ENCODE measurements around the gene STRN.
"Not testable (repeated sequence)": the region's sequence is repeated elsewhere in the genome, so short reads cannot be mapped to it uniquely, and the experiment has no call there.

Gene STRN

GRCh38 chr2:36834731-36835524, 131.4 kb downstream of the STRN start:
- DNase-seq (ENCODE audit: low spot score) = no peak

DNA sequence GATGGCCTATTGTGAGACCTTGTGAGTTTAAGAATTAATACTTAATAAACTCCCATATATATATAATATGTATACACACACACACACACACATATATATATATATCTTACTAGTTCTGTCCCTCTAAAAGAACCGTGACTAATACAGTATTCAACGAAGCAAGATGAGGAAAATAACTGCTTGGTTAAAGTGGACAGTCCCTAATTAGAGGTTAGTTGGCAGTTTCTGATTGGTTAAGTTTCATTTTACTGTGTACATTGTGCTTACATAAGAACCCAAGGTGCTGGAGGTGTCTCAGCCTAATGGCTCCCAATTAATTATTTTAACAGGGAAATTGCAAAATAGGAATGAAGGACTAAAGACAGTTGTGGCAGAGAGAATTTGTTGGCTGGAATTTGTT, 132.1 kb downstream of the STRN start:
- DNase-seq (ENCODE audit: low spot score) = no peak

GRCh38 chr2:36831185-36831584, 135.2 kb downstream of the STRN start:
- peak; percentile 11 for DNase-seq (ENCODE audit: low spot score)

GRCh38 chr2:36824683-36825082, 141.7 kb downstream of the STRN start:
- not testable (repeated sequence) for DNase-seq (ENCODE audit: low spot score)

DNA sequence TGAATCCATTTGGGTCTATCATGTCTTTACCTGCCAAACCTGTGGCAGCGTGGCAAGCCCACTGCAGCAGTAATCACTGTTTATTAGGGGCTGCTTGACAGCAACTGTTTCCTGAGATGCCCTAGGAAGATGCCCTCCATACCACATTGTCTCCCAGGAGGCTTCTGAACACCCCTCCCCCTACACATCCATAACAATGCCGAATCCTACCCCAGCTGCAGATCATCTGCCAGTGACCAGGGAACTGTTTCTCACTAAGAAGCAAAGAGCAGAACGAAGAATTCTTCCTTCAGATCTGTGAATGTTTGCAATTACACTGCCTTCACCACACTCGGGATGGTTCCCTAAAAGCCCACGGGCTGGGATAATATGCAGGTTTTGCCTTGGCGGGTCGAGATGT, 142.1 kb downstream of the STRN start:
- no peak for DNase-seq (ENCODE audit: low spot score)

DNA sequence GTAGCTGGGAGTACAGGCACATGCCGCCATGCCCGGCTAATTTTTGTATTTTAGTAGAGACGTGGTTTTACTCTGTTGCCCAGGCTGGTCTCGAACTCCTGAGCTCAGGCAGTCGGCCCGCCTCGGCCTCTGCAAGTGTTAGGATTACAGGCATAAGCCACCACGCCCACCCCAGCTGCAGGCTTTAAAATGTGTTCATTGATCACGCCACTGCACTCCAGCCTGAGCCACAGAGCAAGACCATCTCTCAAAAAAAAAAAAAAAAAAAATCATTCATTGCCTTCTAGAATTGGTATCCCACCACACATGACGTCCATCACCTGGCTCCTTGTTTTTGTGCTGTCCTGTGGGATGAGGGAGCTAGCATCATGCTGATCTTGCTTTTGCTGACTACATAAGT, 142.5 kb downstream of the STRN start:
- DNase-seq (ENCODE audit: low spot score) = no peak

DNA sequence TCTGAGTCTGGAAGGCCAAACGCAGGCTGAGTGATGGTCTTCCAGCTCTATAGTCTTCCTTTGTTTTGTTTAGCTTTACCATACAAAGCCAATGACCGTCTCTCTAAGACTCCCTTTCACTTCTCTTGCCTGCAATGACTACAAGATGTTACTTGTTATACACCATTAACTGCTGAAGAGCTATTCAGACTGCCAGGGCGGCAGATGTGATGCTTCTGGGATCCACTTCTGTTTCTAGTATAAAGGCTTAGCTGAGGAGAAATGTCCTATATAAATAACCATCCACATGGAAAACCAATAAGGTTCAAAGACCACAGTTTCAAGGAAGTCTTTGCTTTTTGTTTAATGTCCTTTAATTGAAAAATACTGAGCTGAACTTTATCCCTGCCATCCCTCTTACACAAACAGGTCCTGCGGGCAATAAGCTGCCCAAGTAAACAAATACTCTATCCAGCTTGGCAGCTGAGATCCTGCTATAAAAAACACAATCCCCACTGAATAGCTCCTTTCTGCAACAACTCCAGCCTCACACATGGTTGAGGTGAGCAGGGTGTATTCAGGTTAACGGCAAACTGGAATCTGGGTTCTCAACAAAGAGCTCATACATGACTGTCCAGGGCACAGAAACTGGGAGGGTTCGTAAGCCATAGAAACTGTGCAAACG, 145.3 kb downstream of the STRN start:
- no peak for DNase-seq (ENCODE audit: low spot score)

DNA sequence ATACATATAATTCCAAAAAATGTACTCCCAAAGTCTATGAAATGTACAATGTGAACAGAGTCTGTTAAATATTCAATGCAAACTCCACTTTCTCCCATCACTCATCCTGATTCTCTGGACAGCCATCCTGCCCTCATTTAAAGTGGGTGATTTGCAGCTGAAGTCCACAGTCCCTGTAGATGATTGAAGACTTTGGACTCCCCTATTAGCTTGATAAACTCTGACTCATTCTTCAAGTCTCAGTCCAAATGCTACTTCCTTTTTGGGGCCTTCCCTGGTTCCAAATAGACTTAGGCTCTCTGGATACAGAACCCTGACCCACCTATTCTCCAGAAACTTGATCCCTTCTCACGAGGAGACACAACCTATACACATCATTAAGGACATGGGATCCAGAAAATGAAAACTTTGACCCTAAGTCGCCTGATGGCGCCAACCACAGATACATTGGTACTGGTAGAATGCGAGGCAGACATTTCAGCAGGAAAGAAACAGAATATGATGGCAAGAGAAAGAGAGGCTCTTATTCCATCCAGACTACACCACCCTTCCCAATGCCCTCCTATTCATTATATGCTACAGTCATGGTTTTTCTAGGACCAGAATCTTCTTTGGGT, 147.1 kb downstream of the STRN start:
- DNase-seq (ENCODE audit: low spot score) = no peak

DNA sequence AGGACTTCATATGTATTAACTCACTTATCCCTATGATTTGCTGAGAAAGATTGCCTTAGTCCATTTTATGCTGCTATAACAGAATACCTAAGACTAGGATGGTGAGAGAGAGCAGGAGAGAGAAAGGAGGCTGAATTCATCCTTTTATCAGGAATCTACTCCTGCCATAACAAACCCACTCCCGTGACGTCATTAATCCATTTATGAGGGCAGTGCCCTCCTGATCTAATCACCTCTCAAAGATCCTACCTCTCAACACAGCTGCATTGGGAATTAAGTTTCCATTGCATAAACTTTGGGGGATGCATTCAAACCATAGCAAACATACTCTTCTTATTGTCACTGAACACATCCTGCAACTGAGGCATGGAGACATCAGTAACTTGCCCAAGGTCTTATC, 147.8 kb downstream of the STRN start:
- no peak for DNase-seq (ENCODE audit: low spot score)

GRCh38 chr2:36812196-36812595, 154.1 kb downstream of the STRN start:
- no peak for DNase-seq (ENCODE audit: low spot score)

GRCh38 chr2:36811071-36811470, 155.3 kb downstream of the STRN start:
- no peak for DNase-seq (ENCODE audit: low spot score)

- no peak for DNase-seq (ENCODE audit: low spot score)
These were observed 157.3 kb downstream of the STRN start for GRCh38 chr2:36809069-36809445.

GRCh38 chr2:36808386-36809068, 157.8 kb downstream of the STRN start:
- no peak for DNase-seq (ENCODE audit: low spot score)

- DNase-seq (ENCODE audit: low spot score) = no peak
These were observed 159.0 kb downstream of the STRN start for GRCh38 chr2:36807223-36807886.

DNA sequence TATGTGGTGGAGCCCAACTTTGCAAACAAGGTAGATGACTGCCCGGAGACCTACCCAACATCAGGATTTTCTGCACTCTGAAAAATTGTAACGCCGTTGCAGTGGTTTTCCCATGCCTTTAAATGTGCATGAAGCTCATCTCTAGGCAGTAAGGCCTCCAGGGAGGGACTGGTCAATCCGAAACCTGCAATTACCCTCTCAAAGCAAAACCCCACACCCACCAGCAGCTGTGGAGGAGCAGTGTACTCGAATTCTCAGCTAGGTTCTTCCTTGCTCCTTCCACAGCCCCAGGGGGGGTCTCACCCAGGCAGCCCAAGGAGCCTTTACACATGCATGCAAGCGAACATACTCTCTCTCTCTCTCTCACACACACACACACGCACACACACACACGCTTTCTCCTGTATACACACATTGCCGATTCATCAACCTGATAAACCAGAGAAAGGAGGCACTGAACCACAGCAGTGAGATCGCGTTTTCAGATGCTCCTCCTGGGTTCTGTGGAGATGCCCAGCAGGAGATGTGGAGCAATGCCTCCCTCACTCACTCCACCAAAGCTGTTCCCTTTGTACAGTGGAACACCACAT, 160.6 kb downstream of the STRN start:
- no peak for DNase-seq (ENCODE audit: low spot score)

DNA sequence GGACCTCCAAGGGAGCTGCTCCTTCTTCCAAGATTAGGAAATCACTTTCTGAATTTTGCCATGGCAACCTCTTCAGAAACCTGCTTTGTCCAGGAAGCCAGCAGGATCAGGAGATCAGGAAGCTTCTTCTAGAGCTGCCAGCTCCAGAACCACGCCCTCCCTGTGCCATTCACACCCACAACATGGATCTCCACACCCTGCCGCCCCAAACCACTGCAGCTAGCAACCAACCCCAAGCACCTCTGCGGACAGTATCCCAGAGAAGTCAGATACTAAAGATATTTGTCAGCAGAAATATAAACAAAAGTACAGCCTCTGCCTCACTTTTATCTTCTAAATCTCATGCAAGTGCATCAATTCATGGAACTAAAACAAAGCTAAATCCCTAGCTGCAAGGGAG, 163.4 kb downstream of the STRN start:
- no peak for DNase-seq (ENCODE audit: low spot score)

- DNase-seq (ENCODE audit: low spot score) = no peak
These were observed 165.2 kb downstream of the STRN start for GRCh38 chr2:36801088-36801487.

GRCh38 chr2:36800381-36800780, 166.0 kb downstream of the STRN start:
- DNase-seq (ENCODE audit: low spot score) = no peak

DNA sequence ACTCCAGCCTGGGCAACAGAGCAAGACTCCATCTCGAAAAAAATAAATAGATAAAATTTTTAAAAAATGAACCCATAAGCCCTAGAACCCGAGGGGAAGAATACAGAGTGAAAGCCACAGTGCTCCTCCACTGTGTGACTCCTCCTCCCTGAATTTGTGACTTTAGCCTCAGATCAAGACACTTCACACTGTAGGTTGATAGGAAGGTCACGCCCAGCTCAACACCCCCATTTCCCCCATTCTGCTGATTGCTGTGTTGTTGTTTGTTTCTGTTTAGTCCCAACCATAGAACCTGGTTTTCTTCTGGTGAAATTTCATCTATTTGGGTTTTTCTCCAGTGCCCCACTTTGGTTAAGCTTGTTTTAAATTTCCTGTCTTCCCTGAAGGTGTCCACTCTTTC, 167.6 kb downstream of the STRN start:
- no peak for DNase-seq (ENCODE audit: low spot score)

- DNase-seq (ENCODE audit: low spot score) = no peak
These were observed 168.8 kb downstream of the STRN start for GRCh38 chr2:36797324-36798070.
